ENCODE measurements around the gene SNED1. TPM values are rescaled to one million over a fixed set of nuclear protein-coding genes. Genes with fewer than 3 reads are reported as not detected.

SNED1 gene
- total and polyA plus RNA-seq, 4 donors: 0.65 to 18.1 (median 2.8) TPM

DNA sequence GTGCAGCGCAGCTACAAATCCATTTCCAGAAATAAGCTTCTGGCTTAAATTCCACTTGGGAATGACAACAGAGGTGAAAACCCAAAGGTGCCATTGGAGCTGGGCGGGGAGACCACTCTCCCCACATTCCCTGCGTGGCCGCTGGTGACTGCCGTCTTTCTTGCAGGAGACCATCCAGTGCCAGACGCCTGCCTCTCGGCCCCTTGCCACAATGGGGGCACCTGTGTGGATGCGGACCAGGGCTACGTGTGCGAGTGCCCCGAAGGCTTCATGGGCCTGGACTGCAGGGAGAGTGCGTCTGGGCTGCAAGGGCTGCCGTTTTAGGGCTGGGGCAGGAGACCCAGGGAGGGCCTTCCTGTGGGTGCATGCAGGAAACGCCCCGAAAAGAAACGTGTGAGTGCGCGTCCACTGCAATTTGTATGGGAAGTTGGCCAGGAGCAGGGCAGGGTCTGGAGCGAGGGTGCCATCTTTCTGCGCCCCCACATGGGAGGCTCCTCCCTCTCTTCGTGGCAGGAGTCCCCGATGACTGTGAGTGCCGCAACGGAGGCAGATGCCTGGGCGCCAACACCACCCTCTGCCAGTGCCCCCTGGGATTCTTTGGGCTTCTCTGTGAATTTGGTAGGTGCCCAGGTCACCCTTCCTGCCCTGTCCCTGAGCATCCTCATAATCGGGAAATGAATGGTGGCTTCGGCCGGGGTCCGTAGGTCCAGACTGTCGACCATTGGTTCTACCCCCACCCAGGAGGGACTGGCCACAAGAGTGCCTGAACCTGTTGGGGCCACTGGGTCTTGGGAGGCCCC lies 49.9 kb downstream of the SNED1 start:
- Histone ChIP-seq H3K4me3 (ENCODE audit: low read depth in 1 of 3, low read length in 3 of 3) (no peak overlapping the region), H3K27ac (ENCODE audit: low read depth in 1 of 2, low read length in 2 of 2) (no peak overlapping the region), H3K36me3 (ENCODE audit: control insufficient read depth in 4 of 4, insufficient read depth in 3 of 4, low read depth in 1 of 4, low read length in 3 of 4) (peaks cover 2 to 58% (median 23%) of the 10 kb centered on the region in 4 donors), H3K4me1 (ENCODE audit: control insufficient read depth in 4 of 4, insufficient read depth in 4 of 4, low read length in 3 of 4) (no peaks in the 10 kb centered on the region), H3K27me3 (ENCODE audit: control insufficient read depth in 4 of 4, insufficient read depth in 4 of 4, low read length in 3 of 4) (no peaks in the 10 kb centered on the region), H3K9me3 (ENCODE audit: control insufficient read depth in 4 of 4, low read length in 3 of 4) (no peaks in the 10 kb centered on the region), H3K9ac (ENCODE audit: low read depth in 1 of 2, low read length in 2 of 2) (no peak overlapping the region)
- TF ChIP-seq EGR1 (IDR thresholded peaks at IDR 0.05; ENCODE audit: low read depth in 2 of 2): no peak
- TF ChIP-seq, protein P1, sequence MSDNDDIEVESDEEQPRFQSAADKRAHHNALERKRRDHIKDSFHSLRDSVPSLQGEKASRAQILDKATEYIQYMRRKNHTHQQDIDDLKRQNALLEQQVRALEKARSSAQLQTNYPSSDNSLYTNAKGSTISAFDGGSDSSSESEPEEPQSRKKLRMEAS (IDR thresholded peaks at IDR 0.05): no peak
- TF ChIP-seq, protein P2, sequence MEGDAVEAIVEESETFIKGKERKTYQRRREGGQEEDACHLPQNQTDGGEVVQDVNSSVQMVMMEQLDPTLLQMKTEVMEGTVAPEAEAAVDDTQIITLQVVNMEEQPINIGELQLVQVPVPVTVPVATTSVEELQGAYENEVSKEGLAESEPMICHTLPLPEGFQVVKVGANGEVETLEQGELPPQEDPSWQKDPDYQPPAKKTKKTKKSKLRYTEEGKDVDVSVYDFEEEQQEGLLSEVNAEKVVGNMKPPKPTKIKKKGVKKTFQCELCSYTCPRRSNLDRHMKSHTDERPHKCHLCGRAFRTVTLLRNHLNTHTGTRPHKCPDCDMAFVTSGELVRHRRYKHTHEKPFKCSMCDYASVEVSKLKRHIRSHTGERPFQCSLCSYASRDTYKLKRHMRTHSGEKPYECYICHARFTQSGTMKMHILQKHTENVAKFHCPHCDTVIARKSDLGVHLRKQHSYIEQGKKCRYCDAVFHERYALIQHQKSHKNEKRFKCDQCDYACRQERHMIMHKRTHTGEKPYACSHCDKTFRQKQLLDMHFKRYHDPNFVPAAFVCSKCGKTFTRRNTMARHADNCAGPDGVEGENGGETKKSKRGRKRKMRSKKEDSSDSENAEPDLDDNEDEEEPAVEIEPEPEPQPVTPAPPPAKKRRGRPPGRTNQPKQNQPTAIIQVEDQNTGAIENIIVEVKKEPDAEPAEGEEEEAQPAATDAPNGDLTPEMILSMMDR (IDR thresholded peaks at IDR 0.05; ENCODE audit: low read depth, low read length, missing input control): no peak
- no peak for TF ChIP-seq RXRA (IDR thresholded peaks at IDR 0.05)
- TF ChIP-seq RAD21 (IDR thresholded peaks at IDR 0.05): no peak
- TF ChIP-seq SP1 (IDR thresholded peaks at IDR 0.05): no peak
- TF ChIP-seq, protein P3, sequence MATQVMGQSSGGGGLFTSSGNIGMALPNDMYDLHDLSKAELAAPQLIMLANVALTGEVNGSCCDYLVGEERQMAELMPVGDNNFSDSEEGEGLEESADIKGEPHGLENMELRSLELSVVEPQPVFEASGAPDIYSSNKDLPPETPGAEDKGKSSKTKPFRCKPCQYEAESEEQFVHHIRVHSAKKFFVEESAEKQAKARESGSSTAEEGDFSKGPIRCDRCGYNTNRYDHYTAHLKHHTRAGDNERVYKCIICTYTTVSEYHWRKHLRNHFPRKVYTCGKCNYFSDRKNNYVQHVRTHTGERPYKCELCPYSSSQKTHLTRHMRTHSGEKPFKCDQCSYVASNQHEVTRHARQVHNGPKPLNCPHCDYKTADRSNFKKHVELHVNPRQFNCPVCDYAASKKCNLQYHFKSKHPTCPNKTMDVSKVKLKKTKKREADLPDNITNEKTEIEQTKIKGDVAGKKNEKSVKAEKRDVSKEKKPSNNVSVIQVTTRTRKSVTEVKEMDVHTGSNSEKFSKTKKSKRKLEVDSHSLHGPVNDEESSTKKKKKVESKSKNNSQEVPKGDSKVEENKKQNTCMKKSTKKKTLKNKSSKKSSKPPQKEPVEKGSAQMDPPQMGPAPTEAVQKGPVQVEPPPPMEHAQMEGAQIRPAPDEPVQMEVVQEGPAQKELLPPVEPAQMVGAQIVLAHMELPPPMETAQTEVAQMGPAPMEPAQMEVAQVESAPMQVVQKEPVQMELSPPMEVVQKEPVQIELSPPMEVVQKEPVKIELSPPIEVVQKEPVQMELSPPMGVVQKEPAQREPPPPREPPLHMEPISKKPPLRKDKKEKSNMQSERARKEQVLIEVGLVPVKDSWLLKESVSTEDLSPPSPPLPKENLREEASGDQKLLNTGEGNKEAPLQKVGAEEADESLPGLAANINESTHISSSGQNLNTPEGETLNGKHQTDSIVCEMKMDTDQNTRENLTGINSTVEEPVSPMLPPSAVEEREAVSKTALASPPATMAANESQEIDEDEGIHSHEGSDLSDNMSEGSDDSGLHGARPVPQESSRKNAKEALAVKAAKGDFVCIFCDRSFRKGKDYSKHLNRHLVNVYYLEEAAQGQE (IDR thresholded peaks at IDR 0.05): no peak
- TF ChIP-seq, protein P4, sequence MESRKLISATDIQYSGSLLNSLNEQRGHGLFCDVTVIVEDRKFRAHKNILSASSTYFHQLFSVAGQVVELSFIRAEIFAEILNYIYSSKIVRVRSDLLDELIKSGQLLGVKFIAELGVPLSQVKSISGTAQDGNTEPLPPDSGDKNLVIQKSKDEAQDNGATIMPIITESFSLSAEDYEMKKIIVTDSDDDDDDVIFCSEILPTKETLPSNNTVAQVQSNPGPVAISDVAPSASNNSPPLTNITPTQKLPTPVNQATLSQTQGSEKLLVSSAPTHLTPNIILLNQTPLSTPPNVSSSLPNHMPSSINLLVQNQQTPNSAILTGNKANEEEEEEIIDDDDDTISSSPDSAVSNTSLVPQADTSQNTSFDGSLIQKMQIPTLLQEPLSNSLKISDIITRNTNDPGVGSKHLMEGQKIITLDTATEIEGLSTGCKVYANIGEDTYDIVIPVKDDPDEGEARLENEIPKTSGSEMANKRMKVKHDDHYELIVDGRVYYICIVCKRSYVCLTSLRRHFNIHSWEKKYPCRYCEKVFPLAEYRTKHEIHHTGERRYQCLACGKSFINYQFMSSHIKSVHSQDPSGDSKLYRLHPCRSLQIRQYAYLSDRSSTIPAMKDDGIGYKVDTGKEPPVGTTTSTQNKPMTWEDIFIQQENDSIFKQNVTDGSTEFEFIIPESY (IDR thresholded peaks at IDR 0.05): no peak
- DNase-seq (ENCODE audit: low spot score): no peak
- WGBS: 95% methylated on average over 30 of the region's 30 CpGs

DNA sequence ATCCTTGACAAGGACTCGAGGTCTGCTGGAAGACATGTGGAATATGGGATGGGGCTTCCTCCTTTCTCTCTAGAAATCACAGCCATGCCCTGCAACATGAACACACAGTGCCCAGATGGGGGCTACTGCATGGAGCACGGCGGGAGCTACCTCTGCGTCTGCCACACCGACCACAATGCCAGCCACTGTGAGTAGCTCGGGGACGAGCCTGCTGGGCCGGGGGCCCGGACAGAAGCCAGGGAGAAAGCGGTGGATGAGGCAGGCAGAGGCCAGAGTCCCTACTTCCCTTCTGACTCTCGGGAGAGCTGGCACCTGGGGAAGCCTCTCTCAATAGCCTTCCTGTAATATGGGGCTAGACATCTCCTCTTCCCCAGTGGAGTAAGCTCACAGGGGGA lies 50.5 kb downstream of the SNED1 start:
- DNase-seq (ENCODE audit: low spot score): no peak
- Histone ChIP-seq H3K36me3 (ENCODE audit: control insufficient read depth in 4 of 4, insufficient read depth in 3 of 4, low read depth in 1 of 4, low read length in 3 of 4) (peaks cover 2 to 64% (median 23%) of the 10 kb centered on the region in 4 donors), H3K27ac (ENCODE audit: low read depth in 1 of 2, low read length in 2 of 2) (no peak overlapping the region), H3K27me3 (ENCODE audit: control insufficient read depth in 4 of 4, insufficient read depth in 4 of 4, low read length in 3 of 4) (no peaks in the 10 kb centered on the region), H3K9me3 (ENCODE audit: control insufficient read depth in 4 of 4, low read length in 3 of 4) (no peaks in the 10 kb centered on the region), H3K9ac (ENCODE audit: low read depth in 1 of 2, low read length in 2 of 2) (no peak overlapping the region), H3K4me1 (ENCODE audit: control insufficient read depth in 4 of 4, insufficient read depth in 4 of 4, low read length in 3 of 4) (no peaks in the 10 kb centered on the region), H3K4me3 (ENCODE audit: low read depth in 1 of 3, low read length in 3 of 3) (no peak overlapping the region)
- TF ChIP-seq, protein P4 (IDR thresholded peaks at IDR 0.05): no peak
- TF ChIP-seq HNF4A (conservative IDR thresholded peaks at IDR 0.05) (no peak), GABPA (IDR thresholded peaks at IDR 0.05 in 1 of 2, conservative IDR thresholded peaks at IDR 0.05 in 1 of 2) (no peak), EGR1 (IDR thresholded peaks at IDR 0.05; ENCODE audit: low read depth in 2 of 2) (no peak), FOXA2 (IDR thresholded peaks at IDR 0.05) (no peak), RAD21 (IDR thresholded peaks at IDR 0.05) (no peak)
- TF ChIP-seq, protein P3 (IDR thresholded peaks at IDR 0.05): no peak
- TF ChIP-seq, protein P5, sequence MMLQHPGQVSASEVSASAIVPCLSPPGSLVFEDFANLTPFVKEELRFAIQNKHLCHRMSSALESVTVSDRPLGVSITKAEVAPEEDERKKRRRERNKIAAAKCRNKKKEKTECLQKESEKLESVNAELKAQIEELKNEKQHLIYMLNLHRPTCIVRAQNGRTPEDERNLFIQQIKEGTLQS (IDR thresholded peaks at IDR 0.05): no peak
- 92% methylated on average over 11 of the region's 11 CpGs for WGBS
